GM12891 (cell line): Measurements from ENCODE around the gene SIK2.

ENCODE experiments used
- POLR2A ChIP-seq: IDR thresholded peaks from 2 replicates; pipeline ENCODE4 v1.6.1; 2011; ENCODE audit warnings: low read depth, low read length, control low read depth
- POLR2AphosphoS5 ChIP-seq: IDR thresholded peaks from 2 replicates; pipeline ENCODE4 v1.6.1; 2011; ENCODE audit warnings: low read depth, low read length, control low read depth

- no peak for TF ChIP-seq POLR2A
- TF ChIP-seq POLR2AphosphoS5: no peak
These were observed 49.9 kb downstream of the SIK2 start for GRCh38 chr11:111652184-111652583.
